ENCODE data around the gene SOX5. TPM values are rescaled to one million over a fixed set of nuclear protein-coding genes. Genes with fewer than 3 reads are reported as not detected.

Gene SOX5
- total and polyA plus RNA-seq, 2 of the 8 experiments (the other 6 are each of a cell fraction or from before 2014, with no cell fraction given) = 2.2 to 2.6 TPM

- TF ChIP-seq RNF2 (IDR thresholded peaks at IDR 0.05; ENCODE audit: borderline replicate concordance, low read depth, low read length, missing control alignments, poor library complexity, severe bottlenecking) (no peak), KDM5A (IDR thresholded peaks at IDR 0.05; ENCODE audit: low read length) (no peak), KDM1A (IDR thresholded peaks at IDR 0.05; ENCODE audit: borderline replicate concordance, low read length) (no peak)
Measured at GRCh38 chr12:23561364-23562345, 387.8 kb downstream of the SOX5 start (continued).
